ENCODE measurements around the gene ACYP1.

GRCh38 chr14:75025082-75025481 is 38.7 kb downstream of the ACYP1 start:
- TF ChIP-seq, protein P1, sequence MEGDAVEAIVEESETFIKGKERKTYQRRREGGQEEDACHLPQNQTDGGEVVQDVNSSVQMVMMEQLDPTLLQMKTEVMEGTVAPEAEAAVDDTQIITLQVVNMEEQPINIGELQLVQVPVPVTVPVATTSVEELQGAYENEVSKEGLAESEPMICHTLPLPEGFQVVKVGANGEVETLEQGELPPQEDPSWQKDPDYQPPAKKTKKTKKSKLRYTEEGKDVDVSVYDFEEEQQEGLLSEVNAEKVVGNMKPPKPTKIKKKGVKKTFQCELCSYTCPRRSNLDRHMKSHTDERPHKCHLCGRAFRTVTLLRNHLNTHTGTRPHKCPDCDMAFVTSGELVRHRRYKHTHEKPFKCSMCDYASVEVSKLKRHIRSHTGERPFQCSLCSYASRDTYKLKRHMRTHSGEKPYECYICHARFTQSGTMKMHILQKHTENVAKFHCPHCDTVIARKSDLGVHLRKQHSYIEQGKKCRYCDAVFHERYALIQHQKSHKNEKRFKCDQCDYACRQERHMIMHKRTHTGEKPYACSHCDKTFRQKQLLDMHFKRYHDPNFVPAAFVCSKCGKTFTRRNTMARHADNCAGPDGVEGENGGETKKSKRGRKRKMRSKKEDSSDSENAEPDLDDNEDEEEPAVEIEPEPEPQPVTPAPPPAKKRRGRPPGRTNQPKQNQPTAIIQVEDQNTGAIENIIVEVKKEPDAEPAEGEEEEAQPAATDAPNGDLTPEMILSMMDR (IDR thresholded peaks at IDR 0.05): no peak
- TF ChIP-seq POLR2AphosphoS5 (IDR thresholded peaks at IDR 0.05; ENCODE audit: low read depth, low read length) (no peak), SIN3A (IDR thresholded peaks at IDR 0.05; ENCODE audit: borderline replicate concordance, insufficient read depth, low read depth, low read length) (no peak), TCF7L2 (IDR thresholded peaks at IDR 0.05; ENCODE audit: low read depth, low read length) (no peak)
- TF ChIP-seq, protein P2, sequence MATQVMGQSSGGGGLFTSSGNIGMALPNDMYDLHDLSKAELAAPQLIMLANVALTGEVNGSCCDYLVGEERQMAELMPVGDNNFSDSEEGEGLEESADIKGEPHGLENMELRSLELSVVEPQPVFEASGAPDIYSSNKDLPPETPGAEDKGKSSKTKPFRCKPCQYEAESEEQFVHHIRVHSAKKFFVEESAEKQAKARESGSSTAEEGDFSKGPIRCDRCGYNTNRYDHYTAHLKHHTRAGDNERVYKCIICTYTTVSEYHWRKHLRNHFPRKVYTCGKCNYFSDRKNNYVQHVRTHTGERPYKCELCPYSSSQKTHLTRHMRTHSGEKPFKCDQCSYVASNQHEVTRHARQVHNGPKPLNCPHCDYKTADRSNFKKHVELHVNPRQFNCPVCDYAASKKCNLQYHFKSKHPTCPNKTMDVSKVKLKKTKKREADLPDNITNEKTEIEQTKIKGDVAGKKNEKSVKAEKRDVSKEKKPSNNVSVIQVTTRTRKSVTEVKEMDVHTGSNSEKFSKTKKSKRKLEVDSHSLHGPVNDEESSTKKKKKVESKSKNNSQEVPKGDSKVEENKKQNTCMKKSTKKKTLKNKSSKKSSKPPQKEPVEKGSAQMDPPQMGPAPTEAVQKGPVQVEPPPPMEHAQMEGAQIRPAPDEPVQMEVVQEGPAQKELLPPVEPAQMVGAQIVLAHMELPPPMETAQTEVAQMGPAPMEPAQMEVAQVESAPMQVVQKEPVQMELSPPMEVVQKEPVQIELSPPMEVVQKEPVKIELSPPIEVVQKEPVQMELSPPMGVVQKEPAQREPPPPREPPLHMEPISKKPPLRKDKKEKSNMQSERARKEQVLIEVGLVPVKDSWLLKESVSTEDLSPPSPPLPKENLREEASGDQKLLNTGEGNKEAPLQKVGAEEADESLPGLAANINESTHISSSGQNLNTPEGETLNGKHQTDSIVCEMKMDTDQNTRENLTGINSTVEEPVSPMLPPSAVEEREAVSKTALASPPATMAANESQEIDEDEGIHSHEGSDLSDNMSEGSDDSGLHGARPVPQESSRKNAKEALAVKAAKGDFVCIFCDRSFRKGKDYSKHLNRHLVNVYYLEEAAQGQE (IDR thresholded peaks at IDR 0.05; ENCODE audit: insufficient read depth in 1 of 2, low read depth in 2 of 2, low read length in 1 of 2): no peak
